ENCODE results near the gene FAM170B.

Gene FAM170B

GRCh38 chr10:49133706-49134248, at the start of gene FAM170B:
TSS of gene FAM170B (minus strand) at chr10:49134021. CDS start at chr10:49133918, 103 bp downstream.
- DNase-seq (ENCODE audit: low read depth in 1 of 2, low spot score in 1 of 2), result no peak
- in situ Hi-C loops (cut with HindIII; ENCODE audit: low pct_unique_long_range_greater_than_20kb, low sequenced_read_pairs), result no loop called here

GRCh38 chr10:49182776-49183175, 49.0 kb upstream of the FAM170B start:
- in situ Hi-C loops (cut with HindIII; ENCODE audit: low pct_unique_long_range_greater_than_20kb, low sequenced_read_pairs), result no loop called here
- DNase-seq (ENCODE audit: low read depth in 1 of 2, low spot score in 1 of 2), result no peak
- no peak for TF ChIP-seq JUND (IDR thresholded peaks at IDR 0.05; ENCODE audit: low read depth)

More at GRCh38 chr10:49133706-49134248, at the start of gene FAM170B:
- TF ChIP-seq JUND (IDR thresholded peaks at IDR 0.05; ENCODE audit: low read depth), result no peak

- DNase-seq (ENCODE audit: low read depth in 1 of 2, low spot score in 1 of 2), result no peak
- in situ Hi-C loops (cut with HindIII; ENCODE audit: low pct_unique_long_range_greater_than_20kb, low sequenced_read_pairs), result no loop called here
- TF ChIP-seq JUND (IDR thresholded peaks at IDR 0.05; ENCODE audit: low read depth), result no peak
Observed at GRCh38 chr10:49180444-49180860, 46.6 kb upstream of the FAM170B start.

- in situ Hi-C loops (cut with HindIII; ENCODE audit: low pct_unique_long_range_greater_than_20kb, low sequenced_read_pairs), result no loop called here
- no peak for DNase-seq (ENCODE audit: low read depth in 1 of 2, low spot score in 1 of 2)
- no peak for TF ChIP-seq JUND (IDR thresholded peaks at IDR 0.05; ENCODE audit: low read depth)
Observed at GRCh38 chr10:49179699-49180443, 46.0 kb upstream of the FAM170B start.

GRCh38 chr10:49178489-49179471, 45.0 kb upstream of the FAM170B start:
- TF ChIP-seq JUND (IDR thresholded peaks at IDR 0.05; ENCODE audit: low read depth), result no peak
- in situ Hi-C loops (cut with HindIII; ENCODE audit: low pct_unique_long_range_greater_than_20kb, low sequenced_read_pairs), result no loop called here
- DNase-seq (ENCODE audit: low read depth in 1 of 2, low spot score in 1 of 2), result no peak

- in situ Hi-C loops (cut with HindIII; ENCODE audit: low pct_unique_long_range_greater_than_20kb, low sequenced_read_pairs), result no loop called here
- no peak for TF ChIP-seq JUND (IDR thresholded peaks at IDR 0.05; ENCODE audit: low read depth)
- DNase-seq (ENCODE audit: low read depth in 1 of 2, low spot score in 1 of 2), result no peak
Observed at GRCh38 chr10:49177391-49178355, 43.9 kb upstream of the FAM170B start.

GRCh38 chr10:49176310-49177268, 42.8 kb upstream of the FAM170B start:
- in situ Hi-C loops (cut with HindIII; ENCODE audit: low pct_unique_long_range_greater_than_20kb, low sequenced_read_pairs), result no loop called here
- no peak for DNase-seq (ENCODE audit: low read depth in 1 of 2, low spot score in 1 of 2)
- no peak for TF ChIP-seq JUND (IDR thresholded peaks at IDR 0.05; ENCODE audit: low read depth)

GRCh38 chr10:49175587-49176309, 41.9 kb upstream of the FAM170B start:
- in situ Hi-C loops (cut with HindIII; ENCODE audit: low pct_unique_long_range_greater_than_20kb, low sequenced_read_pairs), result no loop called here
- DNase-seq (ENCODE audit: low read depth in 1 of 2, low spot score in 1 of 2), result no peak
- TF ChIP-seq JUND (IDR thresholded peaks at IDR 0.05; ENCODE audit: low read depth), result no peak

- in situ Hi-C loops (cut with HindIII; ENCODE audit: low pct_unique_long_range_greater_than_20kb, low sequenced_read_pairs), result no loop called here
- TF ChIP-seq JUND (IDR thresholded peaks at IDR 0.05; ENCODE audit: low read depth), result no peak
- DNase-seq (ENCODE audit: low read depth in 1 of 2, low spot score in 1 of 2), result peak; percentile 50 to 75
Observed at GRCh38 chr10:49174926-49175500, 41.2 kb upstream of the FAM170B start.
